Mesenchymal stem cell (in vitro differentiated cells and primary cell): ENCODE results near the gene EEPD1. TPM values are rescaled to one million over a fixed set of nuclear protein-coding genes. Genes with fewer than 3 reads are reported as not detected.

Experiments used
- DNase-seq: peaks from one replicate; pipeline ENCODE4 v3.0.0-alpha.2; 2013
- H2AFZ ChIP-seq: one replicate; pipeline ENCODE4 v1.6.1; 2013; ENCODE audit warnings: low read depth, mild to moderate bottlenecking, control low read depth, inconsistent platforms, low read length, moderate library complexity
- H2AK5ac ChIP-seq: 2 replicates; pipeline ENCODE4 v1.6.1; 2013; ENCODE audit warnings: low read length, moderate library complexity, mild to moderate bottlenecking, inconsistent platforms; ENCODE audit not compliant: severe bottlenecking
- H2BK120ac ChIP-seq: one replicate; pipeline ENCODE4 v1.6.1; 2013; ENCODE audit warnings: low read depth, mild to moderate bottlenecking, inconsistent platforms, low read length, moderate library complexity
- H2BK12ac ChIP-seq, 2 experiments: one replicate each; pipeline ENCODE4 v1.6.1; 2013; ENCODE audit warnings: inconsistent platforms in 2 of 2, low read length in 2 of 2, mild to moderate bottlenecking in 2 of 2, moderate library complexity in 2 of 2, control low read depth in 1 of 2
- H2BK15ac ChIP-seq: one replicate; pipeline ENCODE4 v1.6.1; 2013; ENCODE audit warnings: mild to moderate bottlenecking, low read depth, inconsistent platforms; ENCODE audit not compliant: poor library complexity, severe bottlenecking
- H2BK5ac ChIP-seq: 2 replicates; pipeline ENCODE4 v1.6.1; 2013; ENCODE audit warnings: low read depth, mild to moderate bottlenecking, low read length, control low read depth, inconsistent platforms; ENCODE audit not compliant: poor library complexity, severe bottlenecking
- H3K14ac ChIP-seq, 2 experiments: one replicate each; pipeline ENCODE4 v1.6.1; 2013; ENCODE audit warnings: inconsistent platforms in 2 of 2, low read length in 2 of 2, control low read depth in 1 of 2, mild to moderate bottlenecking in 1 of 2, moderate library complexity in 1 of 2
- H3K18ac ChIP-seq, 2 experiments: one replicate each; pipeline ENCODE4 v1.6.1; 2013; ENCODE audit warnings: inconsistent platforms in 2 of 2, low read length in 2 of 2, control low read depth in 1 of 2, low read depth in 1 of 2, mild to moderate bottlenecking in 1 of 2
- H3K23ac ChIP-seq, 2 experiments: one replicate each; pipeline ENCODE4 v1.6.1; 2013; ENCODE audit warnings: inconsistent platforms in 2 of 2, low read length in 2 of 2, mild to moderate bottlenecking in 2 of 2, moderate library complexity in 2 of 2, control low read depth in 1 of 2
- H3K27ac ChIP-seq: 2 replicates; pipeline ENCODE4 v1.5.1; 2013; ENCODE audit warnings: mild to moderate bottlenecking, moderate library complexity, low read length, control low read depth, inconsistent platforms; ENCODE audit not compliant: poor library complexity, severe bottlenecking
- H3K27me3 ChIP-seq, 2 experiments: 2 replicates each; pipeline versions ENCODE4 v1.6.1 to v1.7.0; 2013; ENCODE audit warnings: low read length in 2 of 2, mild to moderate bottlenecking in 2 of 2, moderate library complexity in 2 of 2, control low read depth in 1 of 2, inconsistent platforms in 1 of 2; ENCODE audit not compliant: control insufficient read depth in 1 of 2, insufficient read depth in 1 of 2
- H3K36me3 ChIP-seq, 2 experiments: 2 replicates each; pipeline versions ENCODE4 v1.6.1 to v1.7.0; 2013; ENCODE audit warnings: low read length in 2 of 2, control low read depth in 1 of 2, inconsistent platforms in 1 of 2, low read depth in 1 of 2, mild to moderate bottlenecking in 1 of 2; ENCODE audit not compliant: insufficient read depth in 2 of 2, control insufficient read depth in 1 of 2
- H3K4ac ChIP-seq, 2 experiments: one replicate each; pipeline ENCODE4 v1.6.1; 2013; ENCODE audit warnings: inconsistent platforms in 2 of 2, low read length in 2 of 2, mild to moderate bottlenecking in 2 of 2, moderate library complexity in 2 of 2, control low read depth in 1 of 2, low read depth in 1 of 2
- H3K4me1 ChIP-seq: 2 replicates; pipeline ENCODE4 v1.6.1; 2013; ENCODE audit warnings: low read depth, low read length, control low read depth; ENCODE audit not compliant: control insufficient read depth, insufficient read depth
- H3K4me2 ChIP-seq: 2 replicates; pipeline ENCODE4 v1.6.1; 2013; ENCODE audit warnings: low read length, mild to moderate bottlenecking, inconsistent platforms; ENCODE audit not compliant: poor library complexity, severe bottlenecking
- H3K4me3 ChIP-seq, 2 experiments: 2 replicates each; pipeline versions ENCODE4 v1.5.1 to v1.7.0; 2013; ENCODE audit warnings: low read length in 2 of 2, mild to moderate bottlenecking in 2 of 2, control low read depth in 1 of 2, low read depth in 1 of 2; ENCODE audit not compliant: insufficient read depth in 1 of 2
- H3K79me1 ChIP-seq: replicated peaks from 2 replicates; pipeline ENCODE4 v1.6.1; 2013; ENCODE audit warnings: mild to moderate bottlenecking, control low read depth, low read length, inconsistent platforms; ENCODE audit not compliant: poor library complexity, severe bottlenecking
- H3K9ac ChIP-seq: 2 replicates; pipeline ENCODE4 v1.7.0; 2013; ENCODE audit warnings: mild to moderate bottlenecking, low read length, moderate library complexity
- H3K9me3 ChIP-seq: 2 replicates; pipeline ENCODE4 v1.7.0; 2013; ENCODE audit warnings: mild to moderate bottlenecking, low read length; ENCODE audit not compliant: control insufficient read depth
- H4K8ac ChIP-seq: one replicate; pipeline ENCODE4 v1.6.1; 2013; ENCODE audit warnings: inconsistent platforms, mild to moderate bottlenecking, low read length, moderate library complexity
- H4K91ac ChIP-seq: one replicate; pipeline ENCODE4 v1.6.1; 2013; ENCODE audit warnings: mild to moderate bottlenecking, low read length, inconsistent platforms
- WGBS: methylation state at CpG from one replicate; pipeline ENCODE4 v1.1.7; 2013; ENCODE audit warnings: mixed read lengths; 5-methylcytosine and 5-hydroxymethylcytosine counted together
- small RNA-seq: library from polyadenylated mRNA; stranded (forward); fragments of <200 nt; extraction: miRNeasy Mini kit (QIAGEN cat#:217004); gene quantifications from one replicate; pipeline ENCODE3, GENCODE V24; 2013; ENCODE audit warnings: low read depth

Gene EEPD1

DNA sequence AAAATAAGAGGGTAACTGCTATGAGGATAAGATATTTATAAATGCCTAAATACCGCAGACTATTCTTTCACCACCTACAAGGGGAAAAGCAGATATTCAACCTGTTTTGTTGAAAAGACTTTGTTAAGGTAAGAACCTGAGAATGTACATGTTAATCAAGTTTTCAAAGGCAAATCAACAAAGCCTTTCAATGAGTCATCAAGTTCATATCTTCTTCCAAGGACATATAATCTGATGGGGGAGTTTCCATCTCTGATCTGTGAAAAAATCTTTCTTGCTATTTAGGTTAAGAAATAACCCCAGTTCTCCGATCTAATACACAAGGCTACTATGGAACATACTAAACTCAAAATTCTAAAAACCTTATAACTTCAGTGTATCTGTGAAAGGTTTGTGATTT lies 196.6 kb downstream of the EEPD1 start:
- no peak overlapping the region for H4K91ac ChIP-seq
- H3K18ac ChIP-seq, result no peak overlapping the region
- H3K14ac ChIP-seq, result no peak overlapping the region
- H2AFZ ChIP-seq, result no peak overlapping the region
- H3K4me1 ChIP-seq, result no peaks in the 10 kb centered on the region
- no CpG with 5 or more reads among the region's 2 CpGs for WGBS
- no peaks in the 10 kb centered on the region for H3K79me1 ChIP-seq
- H3K36me3 ChIP-seq, result no peaks in the 10 kb centered on the region
- no peak overlapping the region for H3K27ac ChIP-seq
- no peak overlapping the region for H3K4me3 ChIP-seq
- no peak overlapping the region for H3K23ac ChIP-seq
- H2BK15ac ChIP-seq, result no peak overlapping the region
- H3K9me3 ChIP-seq, result no peaks in the 10 kb centered on the region
- no peak overlapping the region for H3K4ac ChIP-seq
- no peak overlapping the region for H4K8ac ChIP-seq
- no peak overlapping the region for H2BK5ac ChIP-seq
- DNase-seq, result peak; percentile 5
- no peak overlapping the region for H2AK5ac ChIP-seq
- H2BK12ac ChIP-seq, result no peak overlapping the region
- H3K27me3 ChIP-seq, result no peaks in the 10 kb centered on the region
- H2BK120ac ChIP-seq, result no peak overlapping the region
- no peak overlapping the region for H3K9ac ChIP-seq
- H3K4me2 ChIP-seq, result no peak overlapping the region

Small RNAs within 50 kb of the gene (small RNA-seq; reads per million reads assigned to genes)
- gene AC006960.1, result not detected
- gene AC007327.1, result not detected
- not detected for gene RF00019
